ENCODE measurements around the gene AMBN. TPM values are rescaled to one million over a fixed set of nuclear protein-coding genes. Genes with fewer than 3 reads are reported as not detected.

The AMBN gene
- polyA plus RNA-seq, 1 of the 3 experiments (the other 2 are of a cell fraction), result not detected

GRCh38 chr4:70544279-70544868 lies 47.7 kb upstream of the AMBN start:
- no peak overlapping the region for H3K4me2 ChIP-seq
- DNase-seq, result no peak
- H3K36me3 ChIP-seq (replicated peaks in 1 of 2; ENCODE audit: control insufficient read depth in 1 of 2, insufficient read depth in 2 of 2, low read length in 1 of 2), result no peaks in the 10 kb centered on the region
- no peaks in the 10 kb centered on the region for H3K4me1 ChIP-seq (ENCODE audit: control insufficient read depth in 1 of 2, insufficient read depth in 2 of 2, low read depth in 1 of 2, low read length in 1 of 2)
- no peaks in the 10 kb centered on the region for H3K79me2 ChIP-seq (ENCODE audit: insufficient read depth)
- H2AFZ ChIP-seq (ENCODE audit: low read depth), result no peak overlapping the region
- no peaks in the 10 kb centered on the region; the same call in 1 of the 2 replicates for H3K27me3 ChIP-seq (ENCODE audit: insufficient read depth)
- no peaks in the 10 kb centered on the region for H3K9me3 ChIP-seq
- no peak for TF ChIP-seq MXI1 (IDR thresholded peaks at IDR 0.05; ENCODE audit: low read depth, low read length)
- TF ChIP-seq CTCF (IDR thresholded peaks at IDR 0.05), result peak; percentile 60
- TF ChIP-seq FOXM1 (IDR thresholded peaks at IDR 0.05; ENCODE audit: low read depth), result no peak
- no peaks in the 10 kb centered on the region for H4K20me1 ChIP-seq (ENCODE audit: insufficient read depth)
- no peaks in the 10 kb centered on the region for H3F3A ChIP-seq (replicated peaks; ENCODE audit: insufficient read depth)
- no peak overlapping the region for H3K4me3 ChIP-seq (ENCODE audit: low read depth in 2 of 2, low read length in 1 of 2)
- ChIA-PET CTCF (no interaction called here), POLR2A (no interaction called here)
- H3K27ac ChIP-seq (ENCODE audit: low read depth in 2 of 2, low read length in 1 of 2), result no peak overlapping the region
- H3K9me2 ChIP-seq, result no peaks in the 10 kb centered on the region
- no peak overlapping the region for H3K9ac ChIP-seq

- H4K20me1 ChIP-seq (ENCODE audit: insufficient read depth), result no peaks in the 10 kb centered on the region
- no peaks in the 10 kb centered on the region for H3K27me3 ChIP-seq (ENCODE audit: insufficient read depth)
- no peaks in the 10 kb centered on the region for H3K4me1 ChIP-seq (ENCODE audit: control insufficient read depth in 1 of 2, insufficient read depth in 2 of 2, low read depth in 1 of 2, low read length in 1 of 2)
- WGBS (ENCODE audit: low lambda C conversion rate), result 0% methylated on average over 1 of the region's 1 CpG
- ChIA-PET CTCF (interaction anchor here (0.9 kb wide), 1 partner anchor 51 kb away, joined by 3 read pairs; no protein-coding TSS in a partner anchor), POLR2A (no interaction called here)
- H3F3A ChIP-seq (replicated peaks; ENCODE audit: insufficient read depth), result no peaks in the 10 kb centered on the region
- no peaks in the 10 kb centered on the region for H3K9me3 ChIP-seq
- TF ChIP-seq MXI1 (IDR thresholded peaks at IDR 0.05; ENCODE audit: low read depth, low read length) (no peak), USF1 (IDR thresholded peaks at IDR 0.05; ENCODE audit: borderline replicate concordance, low read depth) (no peak)
- H3K4me2 ChIP-seq, result no peak overlapping the region
- H3K27ac ChIP-seq (ENCODE audit: low read depth in 2 of 2, low read length in 1 of 2), result no peak overlapping the region
- no peak for DNase-seq
- no peaks in the 10 kb centered on the region for H3K36me3 ChIP-seq (replicated peaks in 1 of 2; ENCODE audit: control insufficient read depth in 1 of 2, insufficient read depth in 2 of 2, low read length in 1 of 2)
- no peak overlapping the region for H3K9ac ChIP-seq
- H3K4me3 ChIP-seq (ENCODE audit: low read depth in 2 of 2, low read length in 1 of 2), result no peak overlapping the region
- H3K9me2 ChIP-seq, result no peaks in the 10 kb centered on the region
- H2AFZ ChIP-seq (ENCODE audit: low read depth), result no peak overlapping the region
- no peaks in the 10 kb centered on the region for H3K79me2 ChIP-seq (ENCODE audit: insufficient read depth)
These were observed 35.2 kb upstream of the AMBN start for GRCh38 chr4:70556856-70557255.

GRCh38 chr4:70559211-70559830 lies 32.7 kb upstream of the AMBN start:
- no peak overlapping the region; the same call in 1 of the 2 replicates for H3K4me2 ChIP-seq
- H3K9me2 ChIP-seq, result no peaks in the 10 kb centered on the region
- H3K36me3 ChIP-seq (replicated peaks in 1 of 2; ENCODE audit: control insufficient read depth in 1 of 2, insufficient read depth in 2 of 2, low read length in 1 of 2), result no peaks in the 10 kb centered on the region
- no peaks in the 10 kb centered on the region for H3K9me3 ChIP-seq
- ChIA-PET CTCF (interaction anchor here (0.7 to 1.9 kb wide), 12 partner anchors 9 to 286 kb away, joined by 3 to 7 read pairs (median 3); no protein-coding TSS in a partner anchor), POLR2A (no interaction called here)
- H3K4me3 ChIP-seq (ENCODE audit: low read depth in 2 of 2, low read length in 1 of 2), result no peak overlapping the region; a peak in 1 of 4 replicates
- peak; percentile 37 for DNase-seq
- H3K27me3 ChIP-seq (ENCODE audit: insufficient read depth), result peaks cover 6% of the 10 kb centered on the region; the same call in 1 of the 2 replicates
- H2AFZ ChIP-seq (ENCODE audit: low read depth), result 0 out of 2 replicates have a peak overlapping the region, but pooled peaks have one; percentile 31
- H3F3A ChIP-seq (replicated peaks; ENCODE audit: insufficient read depth), result no peaks in the 10 kb centered on the region
- no peak overlapping the region for H3K9ac ChIP-seq
- 5% methylated on average over 2 of the region's 2 CpGs for WGBS (ENCODE audit: low lambda C conversion rate)
- H3K27ac ChIP-seq (ENCODE audit: low read depth in 2 of 2, low read length in 1 of 2), result no peak overlapping the region
- H4K20me1 ChIP-seq (ENCODE audit: insufficient read depth), result no peaks in the 10 kb centered on the region
- H3K4me1 ChIP-seq (ENCODE audit: control insufficient read depth in 1 of 2, insufficient read depth in 2 of 2, low read depth in 1 of 2, low read length in 1 of 2), result no peaks in the 10 kb centered on the region
- no peaks in the 10 kb centered on the region for H3K79me2 ChIP-seq (ENCODE audit: insufficient read depth)
- TF ChIP-seq TEAD4 (IDR thresholded peaks at IDR 0.05; ENCODE audit: borderline replicate concordance, insufficient read depth) (no peak), NFIC (IDR thresholded peaks at IDR 0.05; ENCODE audit: borderline replicate concordance) (no peak), GATA2 (CRISPR knock-in tag; IDR thresholded peaks at IDR 0.05) (no peak), TCF12 (IDR thresholded peaks at IDR 0.05) (no peak), RAD21 (IDR thresholded peaks at IDR 0.05; ENCODE audit: low read length) (peak; percentile 73), SMC3 (IDR thresholded peaks at IDR 0.05; ENCODE audit: low read depth, low read length) (peak; percentile 50), TAF1 (IDR thresholded peaks at IDR 0.05; ENCODE audit: borderline replicate concordance, low read depth, low read length) (no peak), ZBTB33 (IDR thresholded peaks at IDR 0.05; ENCODE audit: borderline replicate concordance, low read depth) (no peak), USF1 (IDR thresholded peaks at IDR 0.05; ENCODE audit: borderline replicate concordance, low read depth) (no peak), FOSL2 (IDR thresholded peaks at IDR 0.05; ENCODE audit: borderline replicate concordance, low read depth) (no peak), EZH2phosphoT487 (IDR thresholded peaks at IDR 0.05; ENCODE audit: borderline replicate concordance, low read depth) (no peak)

Measured in SK-N-SH (cell line).